Measurements from ENCODE around the gene SPAG17. TPM values are rescaled to one million over a fixed set of nuclear protein-coding genes. Genes with fewer than 3 reads are reported as not detected.

SPAG17 gene
- total and polyA plus RNA-seq, 2 of the 13 experiments (the other 11 are each of a cell fraction or from before 2014, with no cell fraction given): not detected

- TF ChIP-seq ZNF431 (CRISPR knock-in tag; IDR thresholded peaks at IDR 0.05; ENCODE audit: borderline replicate concordance, low read depth) (no peak), ATF7-NPFF (CRISPR knock-in tag; IDR thresholded peaks at IDR 0.05; ENCODE audit: low read depth) (no peak), ZNF768 (CRISPR knock-in tag; IDR thresholded peaks at IDR 0.05) (no peak), NCOR1 (IDR thresholded peaks at IDR 0.05; ENCODE audit: borderline replicate concordance, low read length) (no peak; the same call in 1 of the 2 replicates), ZBTB8A (CRISPR knock-in tag; IDR thresholded peaks at IDR 0.05; ENCODE audit: borderline replicate concordance, low read depth) (no peak), SMAD9 (CRISPR knock-in tag; IDR thresholded peaks at IDR 0.05) (no peak), JUN (CRISPR knock-in tag; IDR thresholded peaks at IDR 0.05) (no peak), ZNF292 (CRISPR knock-in tag; IDR thresholded peaks at IDR 0.05; ENCODE audit: borderline replicate concordance, low read depth) (no peak), ZNF282 (IDR thresholded peaks at IDR 0.05; ENCODE audit: partially characterized antibody) (no peak), ZNF484 (CRISPR knock-in tag; IDR thresholded peaks at IDR 0.05; ENCODE audit: borderline replicate concordance, low read depth) (no peak), ZNF33A (CRISPR knock-in tag; IDR thresholded peaks at IDR 0.05; ENCODE audit: borderline replicate concordance) (no peak), ZNF674 (CRISPR knock-in tag; IDR thresholded peaks at IDR 0.05; ENCODE audit: low read depth) (no peak), ZBTB7B (CRISPR knock-in tag; IDR thresholded peaks at IDR 0.05) (no peak), BORCS8-MEF2B (CRISPR knock-in tag; IDR thresholded peaks at IDR 0.05) (no peak), YY1 (IDR thresholded peaks at IDR 0.05; ENCODE audit: insufficient read depth, insufficient replicate concordance, low read depth, low read length) (no peak), FOXK2 (IDR thresholded peaks at IDR 0.05) (no peak), ZIK1 (CRISPR knock-in tag; IDR thresholded peaks at IDR 0.05; ENCODE audit: borderline replicate concordance, low read depth) (no peak), HMGXB3 (CRISPR knock-in tag; IDR thresholded peaks at IDR 0.05; ENCODE audit: borderline replicate concordance) (no peak), U2AF1 (optimal IDR thresholded peaks at IDR 0.05; ENCODE audit: low read depth, low read length) (no peak), ZNF10 (CRISPR knock-in tag; IDR thresholded peaks at IDR 0.05; ENCODE audit: borderline replicate concordance, low read depth) (no peak)
- TF ChIP-seq, protein P1, sequence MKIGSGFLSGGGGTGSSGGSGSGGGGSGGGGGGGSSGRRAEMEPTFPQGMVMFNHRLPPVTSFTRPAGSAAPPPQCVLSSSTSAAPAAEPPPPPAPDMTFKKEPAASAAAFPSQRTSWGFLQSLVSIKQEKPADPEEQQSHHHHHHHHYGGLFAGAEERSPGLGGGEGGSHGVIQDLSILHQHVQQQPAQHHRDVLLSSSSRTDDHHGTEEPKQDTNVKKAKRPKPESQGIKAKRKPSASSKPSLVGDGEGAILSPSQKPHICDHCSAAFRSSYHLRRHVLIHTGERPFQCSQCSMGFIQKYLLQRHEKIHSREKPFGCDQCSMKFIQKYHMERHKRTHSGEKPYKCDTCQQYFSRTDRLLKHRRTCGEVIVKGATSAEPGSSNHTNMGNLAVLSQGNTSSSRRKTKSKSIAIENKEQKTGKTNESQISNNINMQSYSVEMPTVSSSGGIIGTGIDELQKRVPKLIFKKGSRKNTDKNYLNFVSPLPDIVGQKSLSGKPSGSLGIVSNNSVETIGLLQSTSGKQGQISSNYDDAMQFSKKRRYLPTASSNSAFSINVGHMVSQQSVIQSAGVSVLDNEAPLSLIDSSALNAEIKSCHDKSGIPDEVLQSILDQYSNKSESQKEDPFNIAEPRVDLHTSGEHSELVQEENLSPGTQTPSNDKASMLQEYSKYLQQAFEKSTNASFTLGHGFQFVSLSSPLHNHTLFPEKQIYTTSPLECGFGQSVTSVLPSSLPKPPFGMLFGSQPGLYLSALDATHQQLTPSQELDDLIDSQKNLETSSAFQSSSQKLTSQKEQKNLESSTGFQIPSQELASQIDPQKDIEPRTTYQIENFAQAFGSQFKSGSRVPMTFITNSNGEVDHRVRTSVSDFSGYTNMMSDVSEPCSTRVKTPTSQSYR (CRISPR knock-in tag; IDR thresholded peaks at IDR 0.05; ENCODE audit: borderline replicate concordance): no peak
- TF ChIP-seq, protein P2, sequence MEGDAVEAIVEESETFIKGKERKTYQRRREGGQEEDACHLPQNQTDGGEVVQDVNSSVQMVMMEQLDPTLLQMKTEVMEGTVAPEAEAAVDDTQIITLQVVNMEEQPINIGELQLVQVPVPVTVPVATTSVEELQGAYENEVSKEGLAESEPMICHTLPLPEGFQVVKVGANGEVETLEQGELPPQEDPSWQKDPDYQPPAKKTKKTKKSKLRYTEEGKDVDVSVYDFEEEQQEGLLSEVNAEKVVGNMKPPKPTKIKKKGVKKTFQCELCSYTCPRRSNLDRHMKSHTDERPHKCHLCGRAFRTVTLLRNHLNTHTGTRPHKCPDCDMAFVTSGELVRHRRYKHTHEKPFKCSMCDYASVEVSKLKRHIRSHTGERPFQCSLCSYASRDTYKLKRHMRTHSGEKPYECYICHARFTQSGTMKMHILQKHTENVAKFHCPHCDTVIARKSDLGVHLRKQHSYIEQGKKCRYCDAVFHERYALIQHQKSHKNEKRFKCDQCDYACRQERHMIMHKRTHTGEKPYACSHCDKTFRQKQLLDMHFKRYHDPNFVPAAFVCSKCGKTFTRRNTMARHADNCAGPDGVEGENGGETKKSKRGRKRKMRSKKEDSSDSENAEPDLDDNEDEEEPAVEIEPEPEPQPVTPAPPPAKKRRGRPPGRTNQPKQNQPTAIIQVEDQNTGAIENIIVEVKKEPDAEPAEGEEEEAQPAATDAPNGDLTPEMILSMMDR (CRISPR knock-in tag; IDR thresholded peaks at IDR 0.05): peak; percentile 11; the same call in 1 of the 2 replicates
Measured at GRCh38 chr1:118118469-118118868, 66.6 kb downstream of the SPAG17 start (continued).
